Stimulated activated CD4-positive, alpha-beta T cell treated with anti-CD3 and anti-CD28 coated beads, Interleukin-2, amount 100 ng/mL, for 48 hours (primary cell): ENCODE results near the gene GPC3.

Source experiments
- DNase-seq, 2 donors: peaks; one replicate each; pipeline ENCODE4 v3.0.0-alpha.2; 2020

GPC3 gene

DNA sequence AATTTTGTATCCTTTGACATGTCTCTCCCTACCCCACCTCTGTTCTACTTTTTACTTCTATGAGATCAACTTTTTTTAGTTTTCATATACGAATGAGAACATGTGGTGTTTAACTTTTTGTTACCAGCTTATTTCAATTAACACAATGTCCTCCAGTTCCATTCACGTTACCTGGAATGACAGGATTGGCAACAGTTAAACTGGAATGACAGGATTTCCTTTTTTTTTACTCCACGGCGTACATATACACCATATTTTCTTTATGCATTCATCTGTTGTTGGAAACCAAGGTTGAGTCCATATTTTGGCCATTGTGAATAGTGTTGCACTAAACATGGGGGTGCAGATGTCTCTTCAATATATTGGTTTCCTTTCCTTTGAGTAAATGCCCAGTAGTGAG lies 398.3 kb downstream of the GPC3 start:
- DNase-seq: no peak

DNA sequence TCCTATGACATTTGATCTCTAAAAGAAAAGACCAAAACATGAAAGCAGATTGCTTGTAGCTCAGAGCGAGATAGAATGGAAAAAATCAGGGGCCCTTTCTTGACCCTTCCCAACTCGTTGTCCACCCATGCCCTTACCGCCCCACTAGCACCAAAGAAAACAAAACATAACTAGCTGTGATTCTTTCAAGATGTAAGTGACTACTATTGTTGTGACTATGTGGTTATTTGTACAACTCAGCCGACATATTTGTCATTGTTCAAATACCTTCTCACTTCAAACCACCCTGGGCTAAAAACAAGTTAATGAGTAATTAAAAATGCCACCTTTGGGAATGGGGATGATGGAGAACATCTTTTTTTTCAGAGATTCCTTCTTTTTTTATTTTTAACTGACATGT lies 399.0 kb downstream of the GPC3 start:
- no peak for DNase-seq

- DNase-seq: no peak
Measured at GRCh38 chrX:133583825-133584224, 401.6 kb downstream of the GPC3 start.

- DNase-seq: no peak
Measured at GRCh38 chrX:133580625-133581024, 404.8 kb downstream of the GPC3 start.

DNA sequence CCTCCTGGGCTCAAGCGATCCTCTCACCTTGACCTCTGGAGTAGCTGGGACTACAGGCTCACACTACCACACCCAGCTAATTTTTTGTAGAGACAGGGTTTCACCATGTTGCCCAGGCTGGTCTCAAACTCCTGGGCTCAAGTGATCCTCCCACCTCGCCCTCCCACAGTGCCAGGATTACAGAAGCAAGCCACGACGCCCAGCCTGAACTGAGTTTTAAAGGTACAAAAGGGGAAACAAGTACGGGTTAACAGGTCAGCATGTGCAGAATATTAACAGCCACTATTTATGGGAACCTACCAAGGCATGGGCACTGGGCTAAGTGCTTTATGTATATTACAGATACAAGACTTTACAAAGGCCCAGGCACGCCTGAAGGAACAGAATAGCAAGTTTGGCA lies 405.8 kb downstream of the GPC3 start:
- no peak for DNase-seq

- no peak for DNase-seq
Measured at GRCh38 chrX:133576876-133577275, 408.5 kb downstream of the GPC3 start.

DNA sequence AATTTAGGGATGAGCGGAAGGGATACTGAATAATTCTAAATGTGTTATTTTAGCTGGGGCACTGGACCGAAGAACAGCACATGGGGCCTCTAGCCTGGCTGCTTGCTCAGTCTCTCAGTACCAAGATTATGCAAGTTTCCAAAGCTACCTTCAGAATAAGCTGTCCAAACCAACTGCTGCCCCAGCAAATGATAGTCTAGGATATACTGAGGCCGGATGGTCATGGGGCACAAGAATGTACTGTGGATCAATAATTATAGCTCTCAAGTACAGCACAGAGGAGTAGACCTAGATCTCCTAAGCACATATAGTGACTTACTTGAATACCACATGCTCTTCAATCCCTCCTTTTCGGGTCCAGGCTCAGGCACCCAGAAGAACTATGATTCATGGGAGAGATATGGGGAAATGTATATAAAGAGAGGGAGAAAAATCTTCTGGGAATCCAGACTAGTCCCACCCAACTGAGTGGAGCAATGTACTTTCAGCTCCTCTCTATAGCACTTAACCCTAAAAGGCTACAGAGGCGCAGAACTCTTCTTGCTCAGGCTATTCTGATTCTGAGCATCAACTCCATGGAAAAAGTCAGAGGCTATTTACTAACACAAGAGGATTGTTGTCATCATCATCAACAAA lies 409.8 kb downstream of the GPC3 start:
- no peak for DNase-seq

GRCh38 chrX:133574716-133575115 lies 410.7 kb downstream of the GPC3 start:
- DNase-seq: no peak

DNA sequence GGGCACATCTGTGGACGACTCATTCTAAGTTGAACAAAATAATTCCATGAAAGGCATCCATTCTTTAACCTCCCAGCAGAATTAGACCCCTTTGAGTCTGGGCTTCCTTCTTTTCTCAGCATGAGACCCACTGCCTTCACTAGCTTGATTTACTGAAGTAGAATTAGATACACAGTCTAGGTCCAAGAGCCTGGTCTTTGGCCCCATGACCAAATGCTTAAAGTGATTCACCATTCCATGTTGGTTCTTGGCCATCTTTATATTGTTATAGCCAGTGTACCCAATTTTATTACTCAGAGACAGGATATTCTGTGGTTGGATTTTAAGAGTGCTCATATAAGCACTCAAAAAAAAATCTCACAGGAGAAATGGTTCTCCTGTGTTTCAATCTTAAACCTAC lies 414.8 kb downstream of the GPC3 start:
- DNase-seq: no peak

DNA sequence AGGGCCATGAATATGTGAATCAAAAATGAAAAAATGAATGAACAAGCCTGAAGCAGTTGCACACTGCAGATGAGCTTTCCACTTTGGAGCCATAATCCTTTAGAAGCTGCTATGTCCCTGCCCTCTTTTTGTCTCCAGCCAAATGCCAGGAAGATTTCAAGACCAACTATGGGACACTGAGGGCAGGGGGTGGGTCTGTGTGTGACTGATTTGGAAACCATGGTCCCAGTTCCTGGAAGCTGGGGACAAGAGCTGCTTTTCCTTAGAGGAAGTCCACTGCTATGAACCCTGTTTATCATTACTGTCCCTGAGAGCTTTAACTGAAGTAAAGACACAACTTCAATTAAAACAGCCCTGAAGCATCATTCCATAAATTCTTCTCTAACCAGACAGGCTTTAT lies 416.2 kb downstream of the GPC3 start:
- no peak for DNase-seq

- no peak for DNase-seq
Measured at GRCh38 chrX:133568109-133568508, 417.3 kb downstream of the GPC3 start.

DNA sequence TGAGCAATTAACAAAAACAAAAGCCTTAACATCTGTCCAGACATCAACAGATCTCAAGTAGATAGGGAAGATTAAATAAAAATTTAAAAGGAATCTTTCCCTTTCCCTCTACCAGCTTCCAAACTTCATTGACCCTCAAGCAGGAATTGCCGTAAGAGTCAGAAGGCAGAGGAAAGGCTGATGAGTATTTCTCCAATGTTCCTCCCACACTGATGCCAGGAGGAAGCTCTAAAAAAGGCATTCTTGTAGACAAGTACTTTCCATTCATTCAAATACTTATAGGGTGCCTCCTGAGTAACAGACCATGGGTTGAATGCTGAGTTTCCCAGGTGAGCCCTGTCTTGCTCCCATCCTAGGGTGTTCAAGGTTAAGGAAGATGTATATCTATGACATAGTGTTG lies 418.5 kb downstream of the GPC3 start:
- no peak for DNase-seq

DNA sequence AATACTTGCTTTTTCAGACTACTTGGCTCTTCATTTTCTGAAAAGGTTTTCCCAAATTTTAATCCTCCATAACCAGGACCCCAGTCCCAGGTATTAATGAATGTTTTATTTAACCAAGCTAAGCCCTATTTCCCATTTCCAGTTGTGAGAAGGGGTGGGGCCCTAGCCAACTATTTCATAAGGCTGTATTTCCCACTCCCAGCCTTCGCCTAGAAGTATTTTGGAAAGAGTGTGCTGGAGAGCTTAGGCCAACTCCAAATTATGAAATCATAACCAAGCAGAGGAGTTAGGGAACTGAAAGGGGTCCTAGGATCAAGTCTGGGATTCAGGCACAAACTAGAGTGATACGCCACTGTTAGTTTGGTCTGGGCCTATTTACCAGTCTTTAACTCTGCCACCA lies 421.7 kb downstream of the GPC3 start:
- DNase-seq: no peak

GRCh38 chrX:133561251-133561650 lies 424.1 kb downstream of the GPC3 start:
- DNase-seq: no peak

DNA sequence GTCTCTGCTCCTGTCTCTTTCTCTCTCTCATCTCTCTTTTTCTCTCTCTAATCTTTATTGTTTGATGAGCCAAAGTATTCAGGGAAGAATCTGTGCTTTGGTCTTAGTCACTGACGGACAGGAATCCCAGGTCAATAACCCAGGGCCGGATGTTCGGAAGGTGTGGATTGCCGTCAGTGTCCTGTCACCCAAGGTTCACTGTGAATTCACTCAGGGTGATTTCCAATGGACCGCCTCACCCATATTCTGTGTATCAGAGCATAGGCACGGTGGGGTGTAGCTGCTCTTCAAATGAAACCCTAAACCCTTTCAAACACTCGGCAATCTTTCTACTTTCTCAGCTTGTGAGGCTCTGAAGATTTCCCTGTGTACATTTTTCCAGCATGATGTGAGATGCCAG lies 425.5 kb downstream of the GPC3 start:
- DNase-seq: no peak

DNA sequence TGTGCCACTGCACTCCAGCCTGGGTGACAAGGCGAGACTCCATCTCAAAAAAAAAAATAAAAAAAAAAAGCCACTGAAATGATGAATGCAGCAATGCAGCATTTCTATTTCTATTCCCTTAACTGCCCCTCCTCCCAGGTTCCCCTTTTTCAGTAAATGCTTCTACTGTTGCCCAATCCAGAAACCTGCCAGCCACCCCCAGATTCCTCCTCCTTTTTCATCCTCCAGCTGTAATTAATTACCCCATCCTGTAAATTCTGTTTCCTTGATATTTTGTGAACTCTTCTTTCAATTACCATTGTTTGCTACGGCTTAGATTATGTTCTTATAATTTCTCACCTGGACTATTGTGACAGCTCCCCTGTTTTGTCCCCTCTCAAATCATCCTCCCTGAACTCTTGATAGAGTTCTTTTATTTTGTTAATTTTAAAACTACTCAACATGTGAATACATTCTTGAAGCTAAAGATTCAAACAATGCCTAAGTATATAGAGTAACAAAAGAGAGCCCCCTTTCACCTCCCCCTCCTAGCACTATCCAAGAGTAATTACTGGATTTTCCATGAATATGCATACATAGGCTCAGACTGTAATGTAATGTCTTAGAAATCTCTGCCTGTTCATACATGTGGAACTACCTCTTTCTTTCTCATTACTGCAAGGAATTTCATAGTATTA lies 429.5 kb downstream of the GPC3 start:
- DNase-seq: no peak

GRCh38 chrX:133550665-133551485 lies 434.5 kb downstream of the GPC3 start:
- no peak for DNase-seq

DNA sequence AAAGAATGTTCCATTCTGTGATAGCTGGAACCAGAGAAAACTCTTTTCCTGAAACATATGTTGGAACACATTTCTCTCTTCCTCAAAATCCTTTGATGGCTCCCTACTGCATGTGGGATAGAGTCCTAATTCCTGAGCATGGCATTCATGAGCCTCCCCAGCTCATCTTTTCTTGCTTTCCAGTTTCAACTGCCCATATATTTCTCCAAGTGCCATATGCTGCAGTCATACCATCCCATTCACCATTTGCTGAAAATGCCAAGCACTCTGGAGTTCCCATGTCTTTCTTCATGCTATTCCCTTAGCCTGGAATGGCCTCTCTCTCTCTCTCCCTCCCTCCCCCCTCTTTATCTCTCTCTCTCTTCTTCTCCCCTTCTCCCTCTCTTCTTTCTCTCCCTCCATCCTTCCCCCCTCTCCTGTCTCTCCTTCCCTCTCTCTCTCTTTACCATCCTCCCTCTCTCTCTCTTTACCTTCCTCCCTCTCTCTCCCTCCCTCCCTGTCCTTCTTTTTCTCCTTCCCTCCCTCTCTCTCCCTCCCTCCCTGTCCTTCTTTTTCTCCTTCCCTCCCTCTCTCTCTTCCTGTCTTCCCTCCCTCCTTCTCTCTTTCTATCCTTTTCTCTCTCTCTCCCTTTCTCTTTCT lies 436.0 kb downstream of the GPC3 start:
- no peak for DNase-seq

- no peak for DNase-seq
Measured at GRCh38 chrX:133546441-133546840, 439.0 kb downstream of the GPC3 start.

DNA sequence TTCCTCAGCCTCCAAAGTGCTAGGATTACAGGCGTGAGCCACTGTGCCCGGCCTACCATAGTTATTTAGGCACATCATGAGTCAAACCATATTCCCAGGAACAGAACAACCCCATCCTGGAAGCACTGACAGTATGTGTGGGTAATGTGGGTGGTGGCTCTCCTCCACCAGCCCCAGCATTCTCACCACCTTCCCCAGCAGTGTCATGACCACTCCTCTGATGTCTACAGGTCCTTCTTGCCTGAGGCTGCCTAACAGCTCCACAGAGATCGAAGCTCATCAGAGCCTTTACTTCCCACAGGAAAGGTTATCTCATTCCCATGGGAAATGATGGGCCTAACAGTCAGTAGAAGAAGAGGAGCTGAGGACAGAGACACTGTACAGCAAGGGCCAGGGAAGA lies 440.6 kb downstream of the GPC3 start:
- no peak for DNase-seq

GRCh38 chrX:133544115-133544514 lies 441.3 kb downstream of the GPC3 start:
- DNase-seq: no peak

DNA sequence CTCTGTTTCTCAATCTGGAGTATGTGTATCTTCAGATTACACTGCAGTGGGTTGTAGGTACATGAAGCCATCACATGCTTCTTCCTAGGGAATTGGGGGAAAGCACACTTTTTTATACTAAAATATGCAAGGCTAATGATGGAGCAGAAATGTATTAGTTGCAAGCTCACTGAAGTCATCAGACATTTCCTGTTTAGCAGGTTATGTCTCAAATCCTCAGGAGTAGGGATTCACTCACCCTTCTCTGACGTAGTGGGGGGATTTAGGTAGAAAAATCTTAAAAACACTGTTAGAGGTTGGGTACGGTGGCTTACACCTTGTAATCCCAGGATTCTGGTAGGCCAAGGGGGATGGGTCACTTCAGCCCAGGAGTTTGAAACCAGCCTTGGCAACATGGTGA lies 441.7 kb downstream of the GPC3 start:
- no peak for DNase-seq

GRCh38 chrX:133542476-133542875 lies 442.9 kb downstream of the GPC3 start:
- no peak for DNase-seq

- DNase-seq: no peak
Measured at GRCh38 chrX:133541021-133541420, 444.4 kb downstream of the GPC3 start.
